ENCODE results near the gene RNF14.

Gene RNF14

DNA sequence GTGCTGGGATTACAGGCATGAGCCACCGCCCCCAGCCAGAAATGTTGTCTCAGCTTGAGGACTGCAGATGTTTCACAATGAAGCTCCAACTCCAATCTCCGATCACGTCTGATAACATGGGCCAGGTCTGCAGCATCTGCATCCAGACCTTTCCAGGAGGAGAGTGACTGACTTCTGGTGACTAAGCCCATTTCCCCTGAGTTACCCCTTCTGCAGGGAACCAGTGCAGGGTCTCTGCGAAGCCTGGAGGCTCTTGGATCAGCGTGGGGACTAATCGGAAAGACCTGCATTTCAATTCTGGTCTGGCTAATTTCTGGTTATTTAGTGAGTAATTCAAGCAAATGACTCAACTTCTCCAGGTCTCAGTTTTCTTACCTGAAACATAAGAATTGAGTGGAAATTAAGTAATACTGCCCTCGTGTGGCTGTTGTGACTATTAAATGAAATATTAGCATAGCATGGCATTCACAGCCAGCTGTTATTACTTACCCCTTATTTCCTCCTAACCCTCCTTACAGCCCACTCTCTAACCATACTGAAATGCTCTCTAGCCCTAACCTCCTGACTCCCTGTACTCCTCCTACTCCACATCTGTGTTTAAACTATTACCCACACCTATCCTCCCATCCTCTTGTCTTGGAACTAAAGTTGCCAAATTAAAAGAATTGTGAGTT is 46.1 kb downstream of the RNF14 start:
- no peak overlapping the region for H3K27ac ChIP-seq (ENCODE audit: extremely low read depth, low read depth, low read length)
- TF ChIP-seq, protein P1, sequence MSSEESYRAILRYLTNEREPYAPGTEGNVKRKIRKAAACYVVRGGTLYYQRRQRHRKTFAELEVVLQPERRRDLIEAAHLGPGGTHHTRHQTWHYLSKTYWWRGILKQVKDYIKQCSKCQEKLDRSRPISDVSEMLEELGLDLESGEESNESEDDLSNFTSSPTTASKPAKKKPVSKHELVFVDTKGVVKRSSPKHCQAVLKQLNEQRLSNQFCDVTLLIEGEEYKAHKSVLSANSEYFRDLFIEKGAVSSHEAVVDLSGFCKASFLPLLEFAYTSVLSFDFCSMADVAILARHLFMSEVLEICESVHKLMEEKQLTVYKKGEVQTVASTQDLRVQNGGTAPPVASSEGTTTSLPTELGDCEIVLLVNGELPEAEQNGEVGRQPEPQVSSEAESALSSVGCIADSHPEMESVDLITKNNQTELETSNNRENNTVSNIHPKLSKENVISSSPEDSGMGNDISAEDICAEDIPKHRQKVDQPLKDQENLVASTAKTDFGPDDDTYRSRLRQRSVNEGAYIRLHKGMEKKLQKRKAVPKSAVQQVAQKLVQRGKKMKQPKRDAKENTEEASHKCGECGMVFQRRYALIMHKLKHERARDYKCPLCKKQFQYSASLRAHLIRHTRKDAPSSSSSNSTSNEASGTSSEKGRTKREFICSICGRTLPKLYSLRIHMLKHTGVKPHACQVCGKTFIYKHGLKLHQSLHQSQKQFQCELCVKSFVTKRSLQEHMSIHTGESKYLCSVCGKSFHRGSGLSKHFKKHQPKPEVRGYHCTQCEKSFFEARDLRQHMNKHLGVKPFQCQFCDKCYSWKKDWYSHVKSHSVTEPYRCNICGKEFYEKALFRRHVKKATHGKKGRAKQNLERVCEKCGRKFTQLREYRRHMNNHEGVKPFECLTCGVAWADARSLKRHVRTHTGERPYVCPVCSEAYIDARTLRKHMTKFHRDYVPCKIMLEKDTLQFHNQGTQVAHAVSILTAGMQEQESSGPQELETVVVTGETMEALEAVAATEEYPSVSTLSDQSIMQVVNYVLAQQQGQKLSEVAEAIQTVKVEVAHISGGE (tag by site-specific recombination; conservative IDR thresholded peaks at IDR 0.05; ENCODE audit: low read depth) = no peak
- peak; percentile 39; the same call in 1 of the 2 replicates for TF ChIP-seq ZBTB48 (tag by site-specific recombination; IDR thresholded peaks at IDR 0.05)
- no peak for TF ChIP-seq ZNF621 (tag by site-specific recombination; IDR thresholded peaks at IDR 0.05)
- no peak for TF ChIP-seq TSHZ1 (tag by site-specific recombination; IDR thresholded peaks at IDR 0.05; ENCODE audit: borderline replicate concordance)
- TF ChIP-seq, protein P2, sequence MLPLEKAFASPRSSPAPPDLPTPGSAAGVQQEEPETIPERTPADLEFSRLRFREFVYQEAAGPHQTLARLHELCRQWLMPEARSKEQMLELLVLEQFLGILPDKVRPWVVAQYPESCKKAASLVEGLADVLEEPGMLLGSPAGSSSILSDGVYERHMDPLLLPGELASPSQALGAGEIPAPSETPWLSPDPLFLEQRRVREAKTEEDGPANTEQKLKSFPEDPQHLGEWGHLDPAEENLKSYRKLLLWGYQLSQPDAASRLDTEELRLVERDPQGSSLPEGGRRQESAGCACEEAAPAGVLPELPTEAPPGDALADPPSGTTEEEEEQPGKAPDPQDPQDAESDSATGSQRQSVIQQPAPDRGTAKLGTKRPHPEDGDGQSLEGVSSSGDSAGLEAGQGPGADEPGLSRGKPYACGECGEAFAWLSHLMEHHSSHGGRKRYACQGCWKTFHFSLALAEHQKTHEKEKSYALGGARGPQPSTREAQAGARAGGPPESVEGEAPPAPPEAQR (tag by site-specific recombination; IDR thresholded peaks at IDR 0.05) = no peak
- no peak for TF ChIP-seq PRDM2 (tag by site-specific recombination; IDR thresholded peaks at IDR 0.05; ENCODE audit: borderline replicate concordance)
- peak; percentile 48; the same call in 1 of the 2 replicates for TF ChIP-seq ZNF664 (tag by site-specific recombination; IDR thresholded peaks at IDR 0.05)
- no peak for TF ChIP-seq ZNF221 (tag by site-specific recombination; IDR thresholded peaks at IDR 0.05; ENCODE audit: borderline replicate concordance)
- no peak for TF ChIP-seq ZSCAN30 (tag by site-specific recombination; IDR thresholded peaks at IDR 0.05)
- TF ChIP-seq PBX3 (CRISPR knock-in tag; IDR thresholded peaks at IDR 0.05) = no peak
- no peak for TF ChIP-seq GLIS1 (tag by site-specific recombination; IDR thresholded peaks at IDR 0.05)
- no peak for TF ChIP-seq ZNF366 (tag by site-specific recombination; conservative IDR thresholded peaks at IDR 0.05)
- TF ChIP-seq ZNF768 (tag by site-specific recombination; IDR thresholded peaks at IDR 0.05) = no peak
- TF ChIP-seq ZBTB7A (tag by site-specific recombination; IDR thresholded peaks at IDR 0.05; ENCODE audit: low read depth) = no peak
- no peak for TF ChIP-seq MZF1 (tag by site-specific recombination; IDR thresholded peaks at IDR 0.05; ENCODE audit: borderline replicate concordance)
- TF ChIP-seq ZBTB20 (tag by site-specific recombination; IDR thresholded peaks at IDR 0.05) = no peak
- no peak for TF ChIP-seq ZNF837 (tag by site-specific recombination; IDR thresholded peaks at IDR 0.05)
- TF ChIP-seq ZNF626 (tag by site-specific recombination; IDR thresholded peaks at IDR 0.05) = no peak
- no peak for TF ChIP-seq TCF7L2 (IDR thresholded peaks at IDR 0.05; ENCODE audit: borderline replicate concordance, low read depth, low read length)
- TF ChIP-seq BCL11A (tag by site-specific recombination; IDR thresholded peaks at IDR 0.05; ENCODE audit: low read depth) = no peak

More for the DNA sequence above, 46.1 kb downstream of the RNF14 start:
- no peaks in the 10 kb centered on the region for H3K4me1 ChIP-seq (ENCODE audit: control insufficient read depth, insufficient read depth, low read length)
- POLR2A ChIA-PET = interaction anchor here (0.7 kb wide), 1 partner anchor 8 kb away, joined by 5 read pairs; no protein-coding TSS in a partner anchor
- H3K9me3 ChIP-seq (ENCODE audit: control insufficient read depth, insufficient read depth, low read depth, low read length) = no peaks in the 10 kb centered on the region
- CTCF ChIA-PET = interaction anchor here (0.5 to 5.8 kb wide), 19 partner anchors 8 to 874 kb away, joined by 3 to 43 read pairs (median 4); partner anchors contain the start of gene RNF14
- H3K36me3 ChIP-seq (ENCODE audit: control insufficient read depth in 2 of 2, insufficient read depth in 1 of 2, low read length in 2 of 2) = peaks cover 0 to 12% of the 10 kb centered on the region in 2 experiments; a peak in 1 of 3 replicates
- no peak overlapping the region for H3K4me3 ChIP-seq (ENCODE audit: low read depth, low read length)

All from HEK293 (cell line).